ENCODE results near the gene STMP1. TPM values are rescaled to one million over a fixed set of nuclear protein-coding genes. Genes with fewer than 3 reads are reported as not detected.

STMP1 gene
- total RNA-seq, 1 donor from 2014 or later = 58.9 TPM

DNA sequence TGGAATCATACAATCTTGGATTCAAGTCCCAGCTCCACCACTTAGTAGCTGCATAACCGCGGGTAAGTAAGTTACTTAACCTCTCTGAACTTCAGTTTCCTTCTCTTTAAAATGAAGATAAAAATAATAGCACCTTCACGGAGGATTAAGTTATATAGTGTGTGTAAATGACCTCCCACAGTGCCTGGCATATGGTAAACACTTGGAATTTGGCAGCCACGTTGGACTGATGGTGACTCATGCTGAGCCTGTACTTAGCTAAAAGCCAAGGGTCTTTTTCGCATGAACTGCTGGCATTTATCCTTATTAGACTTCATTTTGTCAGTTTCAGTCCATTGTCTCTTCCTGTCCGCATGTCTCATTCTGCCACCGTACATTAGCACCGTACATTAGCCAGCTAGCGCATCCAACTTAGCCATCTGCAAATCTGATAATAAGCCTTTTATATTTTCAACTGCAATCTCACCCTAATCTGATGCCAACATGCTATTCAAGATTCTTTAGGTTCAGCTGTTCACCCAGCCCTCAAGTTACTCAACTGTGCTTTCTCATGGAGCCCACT is 54.4 kb downstream of the STMP1 start:
- peaks cover 23% of the 10 kb centered on the region for H3K4me1 Mint-ChIP-seq
- H3K36me3 Mint-ChIP-seq (ENCODE audit: low read depth) = no peaks in the 10 kb centered on the region
- no peak overlapping the region for H3K27ac Mint-ChIP-seq (ENCODE audit: unreplicated experiment)

GRCh38 chr7:135717693-135718092 is 55.4 kb downstream of the STMP1 start:
- TF ChIP-seq, protein P1, sequence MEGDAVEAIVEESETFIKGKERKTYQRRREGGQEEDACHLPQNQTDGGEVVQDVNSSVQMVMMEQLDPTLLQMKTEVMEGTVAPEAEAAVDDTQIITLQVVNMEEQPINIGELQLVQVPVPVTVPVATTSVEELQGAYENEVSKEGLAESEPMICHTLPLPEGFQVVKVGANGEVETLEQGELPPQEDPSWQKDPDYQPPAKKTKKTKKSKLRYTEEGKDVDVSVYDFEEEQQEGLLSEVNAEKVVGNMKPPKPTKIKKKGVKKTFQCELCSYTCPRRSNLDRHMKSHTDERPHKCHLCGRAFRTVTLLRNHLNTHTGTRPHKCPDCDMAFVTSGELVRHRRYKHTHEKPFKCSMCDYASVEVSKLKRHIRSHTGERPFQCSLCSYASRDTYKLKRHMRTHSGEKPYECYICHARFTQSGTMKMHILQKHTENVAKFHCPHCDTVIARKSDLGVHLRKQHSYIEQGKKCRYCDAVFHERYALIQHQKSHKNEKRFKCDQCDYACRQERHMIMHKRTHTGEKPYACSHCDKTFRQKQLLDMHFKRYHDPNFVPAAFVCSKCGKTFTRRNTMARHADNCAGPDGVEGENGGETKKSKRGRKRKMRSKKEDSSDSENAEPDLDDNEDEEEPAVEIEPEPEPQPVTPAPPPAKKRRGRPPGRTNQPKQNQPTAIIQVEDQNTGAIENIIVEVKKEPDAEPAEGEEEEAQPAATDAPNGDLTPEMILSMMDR (conservative IDR thresholded peaks at IDR 0.05) = no peak
- Mint-ChIP-seq H3K27me3 (ENCODE audit: low read depth) (no peaks in the 10 kb centered on the region), H3K36me3 (ENCODE audit: low read depth) (no peaks in the 10 kb centered on the region), H3K27ac (ENCODE audit: unreplicated experiment) (no peak overlapping the region), H3K4me1 (peaks cover 22% of the 10 kb centered on the region), H3K4me3 (no peak overlapping the region), H3K9me3 (no peaks in the 10 kb centered on the region)
- DNase-seq (ENCODE audit: low read depth, low spot score) = no peak

More for the DNA sequence above, 54.4 kb downstream of the STMP1 start:
- Mint-ChIP-seq H3K4me3 (no peak overlapping the region), H3K27me3 (ENCODE audit: low read depth) (no peaks in the 10 kb centered on the region), H3K9me3 (no peaks in the 10 kb centered on the region)
- TF ChIP-seq, protein P1 (conservative IDR thresholded peaks at IDR 0.05) = no peak
- DNase-seq (ENCODE audit: low read depth, low spot score) = no peak

DNA sequence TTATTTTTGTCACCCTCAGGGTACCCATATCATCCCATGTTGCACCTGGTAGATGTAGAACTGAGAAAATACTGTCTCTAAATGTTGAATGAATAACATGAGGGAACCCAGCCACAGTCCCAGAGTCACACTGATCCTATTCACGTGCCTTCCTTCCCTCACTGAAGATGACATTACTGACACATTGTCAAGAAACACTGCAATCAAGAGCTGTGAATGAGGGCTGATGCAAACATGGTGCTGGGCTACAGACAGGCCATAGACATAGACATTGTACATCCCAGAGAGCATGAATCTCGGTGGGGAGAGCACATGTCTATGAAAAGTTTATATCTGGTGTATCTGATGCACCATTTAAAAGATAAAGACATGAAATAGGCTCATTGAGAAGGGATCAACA is 55.9 kb downstream of the STMP1 start:
- no peak for DNase-seq (ENCODE audit: low read depth, low spot score)
- Mint-ChIP-seq H3K36me3 (ENCODE audit: low read depth) (no peaks in the 10 kb centered on the region), H3K27me3 (ENCODE audit: low read depth) (no peaks in the 10 kb centered on the region), H3K27ac (ENCODE audit: unreplicated experiment) (no peak overlapping the region), H3K4me1 (peaks cover 17% of the 10 kb centered on the region), H3K9me3 (no peaks in the 10 kb centered on the region), H3K4me3 (no peak overlapping the region)
- TF ChIP-seq, protein P1 (conservative IDR thresholded peaks at IDR 0.05) = no peak

GRCh38 chr7:135718794-135719437 is 56.6 kb downstream of the STMP1 start:
- Mint-ChIP-seq H3K27me3 (ENCODE audit: low read depth) (no peaks in the 10 kb centered on the region), H3K9me3 (no peaks in the 10 kb centered on the region), H3K27ac (ENCODE audit: unreplicated experiment) (no peak overlapping the region), H3K36me3 (ENCODE audit: low read depth) (no peaks in the 10 kb centered on the region), H3K4me1 (peaks cover 17% of the 10 kb centered on the region), H3K4me3 (no peak overlapping the region)
- DNase-seq (ENCODE audit: low read depth, low spot score) = peak; percentile 11
- TF ChIP-seq, protein P1 (conservative IDR thresholded peaks at IDR 0.05) = no peak

GRCh38 chr7:135719688-135720087 is 57.4 kb downstream of the STMP1 start:
- H3K4me1 Mint-ChIP-seq = peaks cover 17% of the 10 kb centered on the region
- no peaks in the 10 kb centered on the region for H3K36me3 Mint-ChIP-seq (ENCODE audit: low read depth)
- H3K4me3 Mint-ChIP-seq = no peak overlapping the region
- TF ChIP-seq, protein P1 (conservative IDR thresholded peaks at IDR 0.05) = no peak
- H3K27ac Mint-ChIP-seq (ENCODE audit: unreplicated experiment) = no peak overlapping the region
- H3K27me3 Mint-ChIP-seq (ENCODE audit: low read depth) = no peaks in the 10 kb centered on the region
- no peaks in the 10 kb centered on the region for H3K9me3 Mint-ChIP-seq
- DNase-seq (ENCODE audit: low read depth, low spot score) = no peak
